ENCODE results near the gene TTC12. TPM values are rescaled to one million over a fixed set of nuclear protein-coding genes. Genes with fewer than 3 reads are reported as not detected.

Gene TTC12
- total and polyA plus RNA-seq, 9 of the 15 experiments (the other 6 are each of a cell fraction or from before 2014, with no cell fraction given): 5.1 to 19.9 (median 13.4) TPM

DNA sequence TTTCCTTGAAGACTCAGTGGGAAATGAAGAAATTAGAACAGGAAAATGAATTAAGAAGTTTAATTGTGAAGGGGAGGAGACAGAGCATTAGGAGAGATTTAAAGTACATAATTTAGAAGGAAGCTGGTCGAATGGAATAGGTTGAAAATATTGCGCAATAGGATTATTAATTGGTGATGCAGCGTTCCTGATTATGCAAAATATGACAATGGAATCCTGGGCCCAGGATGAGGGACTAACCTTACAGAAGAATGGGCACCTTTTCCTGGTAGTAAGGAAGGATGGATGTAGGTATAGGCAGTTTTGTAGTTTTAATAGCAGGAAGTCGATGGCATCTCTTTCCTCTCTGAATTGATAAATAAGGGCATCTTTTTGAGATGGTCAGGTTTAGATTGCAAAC lies 7.8 kb downstream of the TTC12 start:
- H4K20me1 ChIP-seq (replicated peaks; ENCODE audit: control insufficient read depth, insufficient read depth, low read length): no peaks in the 10 kb centered on the region
- H3K4me1 ChIP-seq (replicated peaks in 1 of 2; ENCODE audit: control insufficient read depth in 2 of 2, insufficient read depth in 2 of 2, low read length in 2 of 2): no peaks in the 10 kb centered on the region
- H2AFZ ChIP-seq (ENCODE audit: low read depth, low read length): no peak overlapping the region
- no peak for DNase-seq (ENCODE audit: extremely low read depth in 1 of 4, low spot score in 3 of 4)
- H3K4me2 ChIP-seq (ENCODE audit: insufficient read depth, low read length): no peak overlapping the region
- POLR2A ChIA-PET: interaction anchor here (1.4 kb wide), 1 partner anchor 8 kb away, joined by 3 read pairs; no protein-coding TSS in a partner anchor
- H3K79me2 ChIP-seq (ENCODE audit: control insufficient read depth, insufficient read depth, low read length): no peaks in the 10 kb centered on the region
- no peaks in the 10 kb centered on the region for H3K9me3 ChIP-seq (replicated peaks; ENCODE audit: control insufficient read depth, insufficient read depth, low read depth, low read length)
- in situ Hi-C loops (cut with MboI): loop anchor here (25.0 kb wide), 2 partner anchors 215 to 940 kb away; no protein-coding TSS in a partner anchor
- TF ChIP-seq CEBPG (CRISPR knock-in tag; IDR thresholded peaks at IDR 0.05) (peak; percentile 52), CEBPG (tag; conservative IDR thresholded peaks at IDR 0.05 in 1 of 2, IDR thresholded peaks at IDR 0.05 in 1 of 2) (peak; percentile 77 to 99), COPS2 (conservative IDR thresholded peaks at IDR 0.05) (no peak), CEBPB (tag; IDR thresholded peaks at IDR 0.05) (peak; percentile 96), ZNF57 (CRISPR knock-in tag; IDR thresholded peaks at IDR 0.05) (no peak)
- TF ChIP-seq, protein P1, sequence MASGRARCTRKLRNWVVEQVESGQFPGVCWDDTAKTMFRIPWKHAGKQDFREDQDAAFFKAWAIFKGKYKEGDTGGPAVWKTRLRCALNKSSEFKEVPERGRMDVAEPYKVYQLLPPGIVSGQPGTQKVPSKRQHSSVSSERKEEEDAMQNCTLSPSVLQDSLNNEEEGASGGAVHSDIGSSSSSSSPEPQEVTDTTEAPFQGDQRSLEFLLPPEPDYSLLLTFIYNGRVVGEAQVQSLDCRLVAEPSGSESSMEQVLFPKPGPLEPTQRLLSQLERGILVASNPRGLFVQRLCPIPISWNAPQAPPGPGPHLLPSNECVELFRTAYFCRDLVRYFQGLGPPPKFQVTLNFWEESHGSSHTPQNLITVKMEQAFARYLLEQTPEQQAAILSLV (tag; IDR thresholded peaks at IDR 0.05): peak; percentile 65
- no peaks in the 10 kb centered on the region for H3K27me3 ChIP-seq (ENCODE audit: control insufficient read depth in 2 of 2, insufficient read depth in 2 of 2, low read length in 2 of 2)
- no peak overlapping the region for H3K27ac ChIP-seq (ENCODE audit: extremely low read depth, low read depth, low read length)
- H3K4me3 ChIP-seq: no peak overlapping the region
- no TSS peak for BruUV-seq (replicated peaks)
- CTCF ChIA-PET (ENCODE audit: low intra/inter-chr PET ratio): no interaction called here
- H3K36me3 ChIP-seq (ENCODE audit: control insufficient read depth, insufficient read depth, low read length): 0 out of 3 replicates have a peak, but pooled peaks cover 3% of the 10 kb centered on the region
- intact Hi-C loops (cut with micrococcal nuclease): no loop called here
- ATAC-seq: no peak
- H3K9ac ChIP-seq (ENCODE audit: insufficient read depth in 1 of 2, low read depth in 2 of 2, low read length in 2 of 2): no peak overlapping the region
- WGBS (ENCODE audit: insufficient coverage, low coverage, missing lambda C conversion rate): 31% methylated on average over 4 of the region's 4 CpGs
- no peaks in the 10 kb centered on the region for H3K9me1 ChIP-seq (ENCODE audit: control insufficient read depth, insufficient read depth, low read length)
- FAIRE-seq: no peak
